CD4-positive, alpha-beta memory T cell (primary cell): ENCODE measurements around the gene RAP2C. TPM values are rescaled to one million over a fixed set of nuclear protein-coding genes. Genes with fewer than 3 reads are reported as not detected.

Experiments used
- CTCF ChIA-PET: fragments of 350-600 bp; sonication (Branson Sonifier 250); formaldehyde crosslinking; loops from one replicate; lab custom pipeline; 2021; ENCODE audit warnings: inconsistent platforms; ENCODE audit not compliant: partially characterized antibody; lab: Charles Lee
- POLR2A ChIA-PET: fragments of 350-600 bp; sonication (Branson Sonifier 250); formaldehyde crosslinking; loops from one replicate; lab custom pipeline; 2021; ENCODE audit not compliant: partially characterized antibody; lab: Charles Lee
- DNase-seq, 5 donors: peaks; one replicate each; pipeline versions ENCODE4 v3.0.0 to v3.0.0-alpha.2; 2020 to 2022; ENCODE audit warnings: mixed read lengths in 1 of 5
- H3K27ac ChIP-seq: one replicate; pipeline ENCODE4 v1.7.0; 2013; ENCODE audit warnings: low read depth, low read length
- H3K27me3 ChIP-seq: 2 replicates; pipeline ENCODE4 v1.7.0; 2013; ENCODE audit warnings: mild to moderate bottlenecking, low read length, moderate library complexity; ENCODE audit not compliant: insufficient read depth
- H3K36me3 ChIP-seq: 2 replicates; pipeline ENCODE4 v1.7.0; 2013; ENCODE audit warnings: mild to moderate bottlenecking, low read length, moderate library complexity; ENCODE audit not compliant: insufficient read depth
- H3K4me1 ChIP-seq: 2 replicates; pipeline ENCODE4 v1.7.0; 2013; ENCODE audit warnings: mild to moderate bottlenecking, low read length, moderate library complexity; ENCODE audit not compliant: insufficient read depth
- H3K4me3 ChIP-seq, 2 donors: one replicate each; pipeline ENCODE4 v1.7.0; 2013; ENCODE audit warnings: low read length in 2 of 2, mild to moderate bottlenecking in 1 of 2
- H3K9me3 ChIP-seq, 2 donors: one replicate each; pipeline ENCODE4 v1.7.0; 2013; ENCODE audit warnings: low read length in 2 of 2, control low read depth in 1 of 2; ENCODE audit not compliant: control insufficient read depth in 1 of 2
- H3K27ac Mint-ChIP-seq, 7 donors: one replicate each; pipeline ENCODE4 v1.8.0; 2020 to 2021; ENCODE audit warnings: mixed read lengths in 7 of 7, mild to moderate bottlenecking in 6 of 7, inconsistent platforms in 3 of 7, moderate library complexity in 3 of 7
- H3K27me3 Mint-ChIP-seq, 2 donors: one replicate each; pipeline ENCODE4 v1.8.0; 2020 to 2021; ENCODE audit warnings: mixed read lengths in 2 of 2
- H3K36me3 Mint-ChIP-seq, 2 donors: one replicate each; pipeline ENCODE4 v1.8.0; 2020 to 2021; ENCODE audit warnings: mixed read lengths in 2 of 2, inconsistent platforms in 1 of 2, mild to moderate bottlenecking in 1 of 2
- H3K4me1 Mint-ChIP-seq, 4 donors: one replicate each; pipeline ENCODE4 v1.8.0; 2020 to 2021; ENCODE audit warnings: mixed read lengths in 4 of 4, mild to moderate bottlenecking in 1 of 4
- H3K4me3 Mint-ChIP-seq, 8 donors: one replicate each; pipeline ENCODE4 v1.8.0; 2020 to 2021; ENCODE audit warnings: mixed read lengths in 8 of 8, mild to moderate bottlenecking in 7 of 8, moderate library complexity in 6 of 8, inconsistent platforms in 3 of 8
- H3K9me3 Mint-ChIP-seq, 8 donors: one replicate each; pipeline ENCODE4 v1.8.0; 2020 to 2021; ENCODE audit warnings: mixed read lengths in 8 of 8, mild to moderate bottlenecking in 5 of 8, inconsistent platforms in 3 of 8, moderate library complexity in 1 of 8
- intact Hi-C: fragments of 100-400 bp; cut with micrococcal nuclease; formaldehyde crosslinking; loops from one replicate; pipeline ENCODE4 v1.15.1; 2023
- polyA plus RNA-seq, 2 donors: library from polyadenylated mRNA; unstranded; fragments of 300-500 nt; fragmentation: Illumina TruSeq; gene quantifications; one replicate each; pipeline ENCODE4 v1.2.3, GENCODE V29; 2021
- total RNA-seq, 2 experiments: library from RNA; stranded (reverse); gene quantifications; one replicate each; pipeline ENCODE4 v1.2.3, GENCODE V29; 2021

RAP2C gene
- total and polyA plus RNA-seq, 4 experiments from 2014 or later, result 15.2 to 30.8 (median 24.5) TPM

DNA sequence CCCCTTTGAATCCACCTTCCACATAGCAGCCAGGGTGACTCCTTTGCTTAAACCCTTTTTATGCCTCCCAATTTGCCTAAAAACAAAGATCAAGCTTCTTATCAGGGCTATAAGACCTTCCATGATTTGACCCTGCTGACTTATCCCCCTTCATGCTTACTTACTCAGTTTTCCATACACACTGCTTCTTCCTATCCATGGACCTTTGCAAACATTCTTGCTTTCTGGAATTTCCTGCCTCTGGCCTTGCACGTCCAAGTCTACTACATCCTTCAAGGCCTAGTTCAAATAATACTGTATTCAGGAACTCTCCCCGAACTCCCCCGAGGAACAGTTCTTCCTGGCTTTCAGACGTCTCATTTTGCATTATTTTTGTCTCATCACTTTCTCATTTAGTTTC lies 31.8 kb downstream of the RAP2C start:
- no peak overlapping the region for H3K4me3 ChIP-seq
- intact Hi-C loops, result no loop called here
- Mint-ChIP-seq H3K27ac (no peak overlapping the region), H3K9me3 (peaks cover 0 to 4% (median 0%) of the 10 kb centered on the region in 8 donors), H3K27me3 (peaks cover 0 to 1% of the 10 kb centered on the region in 2 donors), H3K4me1 (no peaks in the 10 kb centered on the region), H3K4me3 (no peak overlapping the region), H3K36me3 (no peaks in the 10 kb centered on the region)
- no peak for DNase-seq
- no peaks in the 10 kb centered on the region for H3K27me3 ChIP-seq
- H3K9me3 ChIP-seq, result no peaks in the 10 kb centered on the region
- H3K27ac ChIP-seq, result no peak overlapping the region
- no peaks in the 10 kb centered on the region for H3K4me1 ChIP-seq
- ChIA-PET POLR2A (no interaction called here), CTCF (no interaction called here)
- no peaks in the 10 kb centered on the region for H3K36me3 ChIP-seq

DNA sequence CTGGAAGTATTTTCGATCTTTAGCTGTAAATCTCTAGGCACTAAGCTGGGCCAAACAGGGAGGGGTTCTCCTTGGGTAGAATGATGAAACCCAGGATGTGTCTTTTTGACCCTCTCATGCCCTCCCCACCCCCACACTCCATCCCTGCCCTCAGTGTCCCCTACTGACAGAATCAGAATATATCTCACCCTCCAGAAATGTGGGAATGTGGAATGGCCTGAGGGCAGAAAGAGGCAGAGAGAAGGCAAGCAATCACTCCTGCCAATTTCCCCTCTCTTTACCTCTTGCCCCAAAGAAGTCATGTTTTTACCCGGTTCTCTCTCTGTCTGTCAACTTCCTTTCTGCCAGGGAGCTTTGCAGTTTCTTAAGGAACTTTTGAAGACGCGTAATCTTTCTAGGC lies 34.4 kb downstream of the RAP2C start:
- H3K4me1 ChIP-seq, result no peaks in the 10 kb centered on the region
- H3K27ac Mint-ChIP-seq, result no peak overlapping the region
- H3K36me3 ChIP-seq, result no peaks in the 10 kb centered on the region
- ChIA-PET POLR2A (no interaction called here), CTCF (no interaction called here)
- H3K27ac ChIP-seq, result no peak overlapping the region
- H3K4me3 Mint-ChIP-seq, result no peak overlapping the region
- no peaks in the 10 kb centered on the region for H3K9me3 ChIP-seq
- peaks cover 0 to 3% (median 0%) of the 10 kb centered on the region in 8 donors for H3K9me3 Mint-ChIP-seq
- no peak overlapping the region for H3K4me3 ChIP-seq
- intact Hi-C loops, result no loop called here
- no peaks in the 10 kb centered on the region for H3K36me3 Mint-ChIP-seq
- no peaks in the 10 kb centered on the region for H3K27me3 ChIP-seq
- DNase-seq, result no peak
- H3K4me1 Mint-ChIP-seq, result no peaks in the 10 kb centered on the region
- peaks cover 0 to 1% of the 10 kb centered on the region in 2 donors for H3K27me3 Mint-ChIP-seq

DNA sequence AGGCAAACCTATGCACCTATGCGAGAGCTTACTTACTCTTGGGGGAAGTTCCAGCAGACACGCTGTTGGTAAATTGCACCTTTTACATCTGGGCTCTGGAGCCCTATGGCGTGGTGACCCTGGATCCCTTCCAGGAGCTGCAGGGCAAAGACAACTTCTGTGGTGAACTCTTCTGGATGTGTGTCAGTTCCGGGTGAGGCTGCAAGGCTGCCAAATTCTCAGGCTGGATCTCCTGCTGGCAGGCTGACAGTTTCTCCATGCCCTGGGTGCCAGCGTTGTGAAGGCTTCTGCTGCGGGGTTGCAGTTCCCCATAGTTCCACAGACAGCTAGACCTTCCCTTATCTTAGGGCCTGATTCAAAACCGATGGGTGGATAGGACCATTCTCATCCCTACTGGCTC lies 37.9 kb downstream of the RAP2C start:
- H3K9me3 Mint-ChIP-seq, result peaks cover 0 to 3% (median 0%) of the 10 kb centered on the region in 8 donors
- Histone ChIP-seq H3K27me3 (no peaks in the 10 kb centered on the region), H3K36me3 (no peaks in the 10 kb centered on the region), H3K4me3 (no peak overlapping the region), H3K9me3 (no peaks in the 10 kb centered on the region), H3K27ac (no peak overlapping the region), H3K4me1 (no peaks in the 10 kb centered on the region)
- DNase-seq, result no peak
- no peak overlapping the region for H3K4me3 Mint-ChIP-seq
- peaks cover 0 to 1% of the 10 kb centered on the region in 2 donors for H3K27me3 Mint-ChIP-seq
- POLR2A ChIA-PET, result no interaction called here
- CTCF ChIA-PET, result no interaction called here
- intact Hi-C loops, result no loop called here
- H3K27ac Mint-ChIP-seq, result no peak overlapping the region
- no peaks in the 10 kb centered on the region for H3K4me1 Mint-ChIP-seq
- no peaks in the 10 kb centered on the region for H3K36me3 Mint-ChIP-seq

DNA sequence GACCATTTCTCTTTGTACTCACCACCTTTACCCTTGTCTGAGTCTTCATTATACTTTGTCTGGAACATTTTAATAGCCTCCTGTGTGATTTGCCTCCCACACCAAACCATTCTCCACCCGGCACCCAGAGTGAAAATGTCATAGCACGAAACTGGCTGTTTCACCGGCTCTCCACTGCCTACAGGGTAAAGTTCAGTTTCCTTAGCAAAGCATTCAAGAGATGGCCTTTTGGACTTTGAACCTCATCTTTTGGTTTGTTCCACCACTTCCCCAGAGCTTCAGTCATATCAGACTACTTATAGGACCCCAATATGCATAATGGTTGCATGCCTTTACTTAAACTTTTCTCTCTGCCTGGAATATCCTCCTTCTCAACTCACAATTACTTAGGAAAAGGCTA lies 38.3 kb downstream of the RAP2C start:
- no peak for DNase-seq
- Histone ChIP-seq H3K27me3 (no peaks in the 10 kb centered on the region), H3K27ac (no peak overlapping the region), H3K4me3 (no peak overlapping the region), H3K9me3 (no peaks in the 10 kb centered on the region), H3K4me1 (no peaks in the 10 kb centered on the region), H3K36me3 (no peaks in the 10 kb centered on the region)
- H3K4me3 Mint-ChIP-seq, result no peak overlapping the region
- no peaks in the 10 kb centered on the region for H3K36me3 Mint-ChIP-seq
- H3K27me3 Mint-ChIP-seq, result peaks cover 0 to 1% of the 10 kb centered on the region in 2 donors
- H3K27ac Mint-ChIP-seq, result no peak overlapping the region
- intact Hi-C loops, result no loop called here
- no peaks in the 10 kb centered on the region for H3K4me1 Mint-ChIP-seq
- H3K9me3 Mint-ChIP-seq, result peaks cover 0 to 3% (median 0%) of the 10 kb centered on the region in 8 donors
- ChIA-PET POLR2A (no interaction called here), CTCF (no interaction called here)

DNA sequence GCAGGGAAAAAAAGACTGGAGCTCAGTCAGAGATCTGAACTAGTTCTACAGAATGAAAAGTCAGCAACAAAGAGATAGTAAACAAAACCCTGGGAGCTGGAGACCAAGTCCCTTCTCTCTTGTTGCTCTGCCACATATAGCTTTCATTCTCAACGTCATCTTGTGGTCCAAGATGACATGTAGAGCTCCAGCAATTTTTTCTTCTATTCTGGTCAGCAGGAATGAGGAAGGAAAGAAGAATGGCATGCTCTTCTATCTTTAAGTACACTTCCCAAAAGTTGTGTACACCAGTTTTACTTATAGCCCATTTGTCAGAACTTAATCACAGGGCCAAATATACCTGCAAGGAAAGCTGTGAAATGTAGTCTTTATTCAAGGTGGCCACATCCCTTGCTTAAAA lies 45.6 kb downstream of the RAP2C start:
- Mint-ChIP-seq H3K27ac (no peak overlapping the region), H3K4me1 (no peaks in the 10 kb centered on the region), H3K4me3 (no peak overlapping the region), H3K36me3 (no peaks in the 10 kb centered on the region), H3K9me3 (no peaks in the 10 kb centered on the region), H3K27me3 (no peaks in the 10 kb centered on the region)
- H3K36me3 ChIP-seq, result no peaks in the 10 kb centered on the region
- ChIA-PET CTCF (interaction anchor here (1.0 kb wide), 1 partner anchor 46 kb away, joined by 4 read pairs; the partner anchor contains the start of gene RAP2C), POLR2A (no interaction called here)
- H3K4me1 ChIP-seq, result no peaks in the 10 kb centered on the region
- DNase-seq, result no peak
- no peaks in the 10 kb centered on the region for H3K9me3 ChIP-seq
- no peaks in the 10 kb centered on the region for H3K27me3 ChIP-seq
- H3K27ac ChIP-seq, result no peak overlapping the region
- intact Hi-C loops, result no loop called here
- no peak overlapping the region for H3K4me3 ChIP-seq

DNA sequence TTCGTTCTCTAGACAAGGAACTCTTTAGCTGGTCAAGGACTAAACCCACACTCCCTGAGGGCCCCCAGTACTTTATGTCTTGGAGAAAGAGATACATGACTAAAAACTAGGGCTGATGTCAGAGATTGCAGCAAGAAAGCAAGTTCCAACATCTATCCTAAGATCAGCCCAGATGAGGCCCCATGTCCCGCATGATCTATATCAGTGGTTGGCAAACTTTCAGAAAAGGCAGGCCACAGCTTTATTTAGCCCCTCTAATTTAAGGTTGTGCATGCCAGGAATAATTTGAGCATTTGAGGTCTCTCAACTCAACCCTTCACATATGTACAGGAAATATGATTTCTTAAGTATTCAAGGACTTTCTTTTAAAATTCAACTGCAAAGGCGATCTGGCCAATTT lies 47.4 kb downstream of the RAP2C start:
- no peak overlapping the region for H3K4me3 ChIP-seq
- Mint-ChIP-seq H3K4me3 (no peak overlapping the region), H3K27me3 (no peaks in the 10 kb centered on the region), H3K36me3 (no peaks in the 10 kb centered on the region), H3K4me1 (no peaks in the 10 kb centered on the region), H3K27ac (no peak overlapping the region), H3K9me3 (no peaks in the 10 kb centered on the region)
- no peaks in the 10 kb centered on the region for H3K4me1 ChIP-seq
- no peaks in the 10 kb centered on the region for H3K27me3 ChIP-seq
- no peak overlapping the region for H3K27ac ChIP-seq
- ChIA-PET POLR2A (no interaction called here), CTCF (no interaction called here)
- DNase-seq, result no peak
- H3K9me3 ChIP-seq, result no peaks in the 10 kb centered on the region
- intact Hi-C loops, result loop anchor here (2.0 kb wide), 1 partner anchor 47 kb away; the partner anchor contains the start of gene RAP2C
- no peaks in the 10 kb centered on the region for H3K36me3 ChIP-seq

DNA sequence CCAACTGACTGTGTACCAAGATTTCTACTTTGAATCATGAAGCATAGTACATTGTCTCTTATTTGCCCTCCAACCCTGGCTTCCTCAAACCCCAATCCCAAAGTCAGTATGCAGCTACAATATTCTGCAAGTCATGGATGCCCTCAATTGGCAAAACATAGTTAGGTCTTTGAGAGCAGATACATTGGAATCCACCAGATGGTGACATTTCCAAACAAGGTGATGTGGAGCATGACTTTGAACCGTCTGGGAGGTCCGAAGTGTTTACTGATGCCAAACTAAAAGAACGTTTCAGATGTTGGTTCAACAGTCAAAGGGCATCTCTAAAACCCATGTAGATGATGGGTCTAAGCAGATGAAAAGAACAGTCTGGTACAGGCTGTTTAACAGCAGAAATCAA lies 47.8 kb downstream of the RAP2C start:
- POLR2A ChIA-PET, result no interaction called here
- Mint-ChIP-seq H3K27me3 (no peaks in the 10 kb centered on the region), H3K36me3 (no peaks in the 10 kb centered on the region), H3K4me1 (no peaks in the 10 kb centered on the region), H3K4me3 (no peak overlapping the region), H3K27ac (no peak overlapping the region), H3K9me3 (no peaks in the 10 kb centered on the region)
- no peak for DNase-seq
- no peaks in the 10 kb centered on the region for H3K27me3 ChIP-seq
- H3K9me3 ChIP-seq, result no peaks in the 10 kb centered on the region
- CTCF ChIA-PET, result no interaction called here
- H3K4me3 ChIP-seq, result no peak overlapping the region
- intact Hi-C loops, result loop anchor here (2.0 kb wide), 1 partner anchor 47 kb away; the partner anchor contains the start of gene RAP2C
- H3K27ac ChIP-seq, result no peak overlapping the region
- H3K4me1 ChIP-seq, result no peaks in the 10 kb centered on the region
- no peaks in the 10 kb centered on the region for H3K36me3 ChIP-seq

DNA sequence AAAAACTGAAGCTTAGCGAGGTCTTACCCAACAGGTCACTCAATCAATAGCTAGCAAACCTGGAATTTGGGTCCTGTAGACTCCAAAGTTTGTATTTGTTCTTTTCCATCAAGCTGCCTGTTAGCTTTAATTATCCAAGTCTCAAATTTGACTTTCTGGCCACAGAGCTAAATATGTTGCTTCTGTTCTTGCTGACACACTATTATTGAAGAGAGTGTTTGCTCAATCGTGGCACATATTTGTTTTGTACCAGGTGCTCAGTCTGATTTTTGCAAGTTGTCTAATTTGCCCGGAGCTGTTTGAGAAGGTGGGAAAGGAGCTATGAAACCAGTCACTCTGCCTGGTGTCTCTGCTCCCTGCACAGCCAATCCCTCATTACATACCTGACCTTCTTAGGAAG lies 49.7 kb downstream of the RAP2C start:
- Mint-ChIP-seq H3K36me3 (no peaks in the 10 kb centered on the region), H3K27ac (no peak overlapping the region), H3K27me3 (no peaks in the 10 kb centered on the region), H3K4me3 (no peak overlapping the region), H3K9me3 (peaks cover 0 to 8% (median 1%) of the 10 kb centered on the region in 8 donors), H3K4me1 (no peaks in the 10 kb centered on the region)
- H3K9me3 ChIP-seq, result no peaks in the 10 kb centered on the region
- DNase-seq, result no peak
- H3K4me3 ChIP-seq, result no peak overlapping the region
- H3K4me1 ChIP-seq, result no peaks in the 10 kb centered on the region
- intact Hi-C loops, result no loop called here
- no peaks in the 10 kb centered on the region for H3K27me3 ChIP-seq
- no peak overlapping the region for H3K27ac ChIP-seq
- ChIA-PET POLR2A (no interaction called here), CTCF (interaction anchor here (1.3 to 1.6 kb wide), 2 partner anchors 50 to 123 kb away, joined by 3 to 5 read pairs; partner anchors contain the start of gene RAP2C)
- no peaks in the 10 kb centered on the region for H3K36me3 ChIP-seq
